ENCODE measurements around the gene KCNK15.

GRCh38 chr20:44724423-44725091, 21.1 kb upstream of the KCNK15 start:
- TF ChIP-seq POLR2A (IDR thresholded peaks at IDR 0.05; ENCODE audit: low read length) (no peak), GATA1 (IDR thresholded peaks at IDR 0.05; ENCODE audit: low read depth, low read length) (no peak)

Measured in erythroblast (primary cell).